Stimulated activated naive CD8-positive, alpha-beta T cell treated with anti-CD3 and anti-CD28 coated beads, Interleukin-15, Interleukin-2, amounts not matched to agents 100 ng/mL and 50 ng/mL, for 24 hours (primary cell): ENCODE results near the gene SVEP1.

Experiments
- H3K27ac Mint-ChIP-seq: one replicate; pipeline ENCODE4 v1.8.0; 2021; ENCODE audit warnings: mild to moderate bottlenecking, mixed read lengths
- H3K27me3 Mint-ChIP-seq: one replicate; pipeline ENCODE4 v1.8.0; 2021; ENCODE audit warnings: mixed read lengths
- H3K36me3 Mint-ChIP-seq: one replicate; pipeline ENCODE4 v1.8.0; 2021; ENCODE audit warnings: low read depth, mixed read lengths
- H3K4me1 Mint-ChIP-seq: one replicate; pipeline ENCODE4 v1.8.0; 2021; ENCODE audit warnings: low read depth, mixed read lengths
- H3K4me3 Mint-ChIP-seq: one replicate; pipeline ENCODE4 v1.8.0; 2021; ENCODE audit warnings: mild to moderate bottlenecking, mixed read lengths
- H3K9me3 Mint-ChIP-seq: one replicate; pipeline ENCODE4 v1.8.0; 2021; ENCODE audit warnings: mixed read lengths

The SVEP1 gene

DNA sequence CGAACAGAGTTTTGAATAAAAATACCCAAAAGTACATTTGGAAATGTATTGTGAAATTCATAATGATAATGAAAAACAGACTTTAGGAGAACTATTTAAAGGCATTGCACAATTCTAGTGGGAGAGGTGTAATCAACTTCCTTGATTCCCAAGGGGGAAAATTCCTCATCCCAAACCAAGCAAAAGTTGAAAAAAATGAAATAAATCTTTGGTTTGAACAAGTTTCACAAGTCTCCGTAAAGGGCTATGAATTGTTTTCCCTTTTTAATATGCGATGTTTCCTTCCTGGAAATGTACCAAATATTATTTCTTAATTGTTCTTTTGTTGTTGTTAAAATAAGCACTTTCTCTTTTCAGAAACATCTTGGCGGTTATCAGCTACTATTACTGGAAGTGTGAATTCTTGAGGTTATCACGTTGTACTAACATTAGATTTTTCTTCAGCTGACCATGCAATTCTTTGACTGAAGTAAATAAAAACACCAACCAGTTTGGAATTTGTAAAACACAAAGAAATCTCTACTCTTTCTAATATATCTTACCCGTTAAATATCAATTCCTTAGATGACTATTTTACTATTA lies 59.3 kb downstream of the SVEP1 start:
- Mint-ChIP-seq H3K36me3 (no peaks in the 10 kb centered on the region), H3K27me3 (peaks cover 6% of the 10 kb centered on the region), H3K4me3 (no peak overlapping the region), H3K4me1 (no peaks in the 10 kb centered on the region), H3K27ac (no peak overlapping the region), H3K9me3 (peaks cover 8% of the 10 kb centered on the region)

DNA sequence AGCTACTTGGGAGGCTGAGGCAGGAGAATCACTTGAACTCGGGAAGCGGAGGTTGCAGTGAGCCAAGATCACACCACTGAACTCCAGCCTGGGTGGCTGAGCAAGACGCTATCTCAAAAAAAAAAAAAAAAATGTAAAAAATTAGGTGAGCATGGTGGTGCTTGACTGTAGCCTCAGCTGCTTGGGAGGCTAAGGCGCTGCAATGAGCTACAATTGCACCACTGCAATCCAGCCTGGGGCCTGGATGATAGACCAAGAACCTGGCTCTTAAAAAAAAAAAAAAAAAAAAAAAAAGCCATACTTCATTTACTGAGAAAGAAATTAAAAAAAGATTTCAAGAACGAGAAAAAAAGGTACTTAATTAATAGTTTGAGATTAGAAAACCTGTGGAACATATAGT lies 62.1 kb downstream of the SVEP1 start:
- H3K27me3 Mint-ChIP-seq: peaks cover under 1% of the 10 kb centered on the region
- H3K4me3 Mint-ChIP-seq: no peak overlapping the region
- H3K27ac Mint-ChIP-seq: no peak overlapping the region
- H3K36me3 Mint-ChIP-seq: no peaks in the 10 kb centered on the region
- H3K4me1 Mint-ChIP-seq: no peaks in the 10 kb centered on the region
- no peaks in the 10 kb centered on the region for H3K9me3 Mint-ChIP-seq

DNA sequence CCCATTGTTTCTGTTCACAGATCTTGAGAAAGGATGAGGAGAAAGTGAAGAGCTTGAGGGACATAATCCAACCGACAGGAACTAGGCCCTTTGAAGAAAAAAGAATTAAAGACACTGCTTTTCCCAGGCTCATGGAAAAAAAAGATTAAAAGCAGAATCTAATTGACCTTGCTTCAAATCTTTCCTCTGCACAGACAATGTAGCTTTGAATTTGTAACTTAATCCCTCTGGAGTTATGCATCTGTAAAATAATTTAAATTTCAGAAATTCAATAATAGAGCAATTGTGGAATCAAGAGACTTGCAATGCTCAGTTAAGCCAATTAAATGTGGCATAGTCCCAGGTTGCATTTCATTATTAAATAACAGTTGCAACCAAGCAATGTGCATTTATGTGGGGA lies 64.6 kb downstream of the SVEP1 start:
- no peak overlapping the region for H3K4me3 Mint-ChIP-seq
- peaks cover 4% of the 10 kb centered on the region for H3K27me3 Mint-ChIP-seq
- no peaks in the 10 kb centered on the region for H3K9me3 Mint-ChIP-seq
- no peak overlapping the region for H3K27ac Mint-ChIP-seq
- H3K36me3 Mint-ChIP-seq: no peaks in the 10 kb centered on the region
- H3K4me1 Mint-ChIP-seq: no peaks in the 10 kb centered on the region

DNA sequence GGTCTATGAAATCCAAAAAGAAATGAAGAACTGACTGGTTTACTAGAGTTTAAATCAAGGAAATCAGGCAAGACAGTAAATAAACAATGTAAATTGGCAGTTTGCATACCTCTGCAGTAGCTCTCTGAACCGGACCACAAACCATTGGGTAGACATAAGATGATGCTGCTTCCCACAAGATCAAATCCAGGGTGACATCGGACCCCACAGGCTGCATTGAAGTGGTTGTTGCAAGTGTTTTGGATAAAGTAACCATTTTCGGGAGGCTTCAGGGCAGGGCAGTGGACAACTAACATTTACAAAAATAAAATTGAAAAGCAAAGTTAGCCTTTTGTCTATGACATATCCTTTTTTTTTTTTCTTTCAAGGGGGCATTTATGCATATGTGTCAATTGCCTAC lies 66.7 kb downstream of the SVEP1 start:
- no peaks in the 10 kb centered on the region for H3K36me3 Mint-ChIP-seq
- no peaks in the 10 kb centered on the region for H3K4me1 Mint-ChIP-seq
- H3K9me3 Mint-ChIP-seq: no peaks in the 10 kb centered on the region
- H3K27me3 Mint-ChIP-seq: peaks cover 4% of the 10 kb centered on the region
- H3K4me3 Mint-ChIP-seq: no peak overlapping the region
- H3K27ac Mint-ChIP-seq: no peak overlapping the region

DNA sequence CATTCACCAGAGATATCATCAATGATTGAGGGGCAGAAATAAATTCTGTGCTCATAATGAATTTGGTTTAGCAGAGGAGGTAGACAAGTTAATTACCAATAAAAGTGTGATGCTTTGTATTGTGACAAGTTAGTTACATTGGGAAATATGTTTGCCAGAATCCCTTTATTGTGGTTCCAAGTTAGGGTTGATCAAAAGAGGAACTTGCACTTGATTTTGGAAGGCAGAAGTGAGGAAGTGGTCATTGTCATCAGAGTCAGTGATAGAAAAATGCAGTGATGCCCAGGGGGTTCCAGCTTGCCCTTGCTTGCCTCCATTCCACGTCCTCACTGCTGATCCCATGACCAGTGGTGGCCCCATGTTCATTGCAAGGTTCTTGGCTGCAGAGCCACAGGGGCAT lies 69.7 kb downstream of the SVEP1 start:
- peaks cover 4% of the 10 kb centered on the region for H3K27me3 Mint-ChIP-seq
- H3K36me3 Mint-ChIP-seq: no peaks in the 10 kb centered on the region
- no peaks in the 10 kb centered on the region for H3K9me3 Mint-ChIP-seq
- no peaks in the 10 kb centered on the region for H3K4me1 Mint-ChIP-seq
- no peak overlapping the region for H3K27ac Mint-ChIP-seq
- H3K4me3 Mint-ChIP-seq: no peak overlapping the region

DNA sequence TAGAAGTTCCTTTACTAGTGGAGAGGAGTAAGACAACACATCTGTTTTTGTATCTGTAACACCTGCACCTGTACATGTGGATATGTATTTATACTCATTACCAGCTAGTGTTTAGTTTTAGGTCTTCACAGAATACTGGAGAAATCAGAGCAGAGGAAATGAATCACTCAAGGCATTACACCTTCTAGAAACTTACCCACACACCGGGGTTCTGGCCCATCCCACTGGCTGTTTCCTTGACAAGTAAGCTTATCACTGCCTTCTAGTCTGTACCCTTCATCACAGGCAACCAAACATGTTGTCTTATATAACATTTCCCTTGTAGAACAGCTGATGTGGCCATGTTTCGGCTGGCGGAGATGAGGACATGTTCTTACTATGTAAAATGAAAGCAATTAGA lies 76.7 kb downstream of the SVEP1 start:
- H3K36me3 Mint-ChIP-seq: no peaks in the 10 kb centered on the region
- no peak overlapping the region for H3K27ac Mint-ChIP-seq
- no peak overlapping the region for H3K4me3 Mint-ChIP-seq
- H3K9me3 Mint-ChIP-seq: no peaks in the 10 kb centered on the region
- H3K4me1 Mint-ChIP-seq: no peaks in the 10 kb centered on the region
- no peaks in the 10 kb centered on the region for H3K27me3 Mint-ChIP-seq

DNA sequence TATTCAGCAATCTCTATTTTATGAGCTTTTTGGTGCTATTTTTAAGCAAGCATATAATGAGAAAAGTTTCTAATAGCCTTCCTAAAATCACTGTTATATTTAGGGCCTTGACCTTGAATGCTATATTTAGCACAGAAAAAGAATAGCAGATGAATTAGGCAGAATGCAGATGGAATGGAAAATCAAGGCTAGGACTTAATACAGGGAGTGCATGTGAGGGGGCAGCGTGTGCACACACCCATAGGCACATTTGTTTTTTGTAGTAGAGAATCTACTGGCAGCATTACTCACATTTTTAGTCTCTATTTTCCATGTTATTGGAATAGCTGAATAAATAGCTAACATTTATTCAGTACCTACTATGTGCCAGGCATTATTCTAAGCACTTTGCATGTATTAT lies 79.9 kb downstream of the SVEP1 start:
- no peak overlapping the region for H3K4me3 Mint-ChIP-seq
- H3K27ac Mint-ChIP-seq: no peak overlapping the region
- no peaks in the 10 kb centered on the region for H3K4me1 Mint-ChIP-seq
- H3K9me3 Mint-ChIP-seq: no peaks in the 10 kb centered on the region
- no peaks in the 10 kb centered on the region for H3K27me3 Mint-ChIP-seq
- no peaks in the 10 kb centered on the region for H3K36me3 Mint-ChIP-seq

DNA sequence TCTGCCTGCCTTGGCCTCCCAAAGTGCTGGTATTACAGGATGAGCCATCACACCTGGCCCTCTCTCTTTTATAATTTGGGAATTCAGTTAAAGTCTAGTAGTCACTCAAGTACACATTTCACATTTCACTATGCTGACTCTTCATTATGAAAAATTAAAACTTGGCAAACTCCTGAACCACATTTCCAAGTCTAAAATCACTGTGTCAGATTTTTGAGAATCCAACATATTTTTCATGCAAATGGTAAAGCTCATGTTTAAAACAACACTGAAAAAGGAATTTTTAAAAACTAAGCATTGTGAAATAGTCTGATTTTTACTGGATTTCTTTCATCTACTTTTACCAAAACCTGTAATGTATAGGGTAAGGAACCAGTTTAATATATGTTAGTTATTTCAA lies 92.3 kb downstream of the SVEP1 start:
- no peaks in the 10 kb centered on the region for H3K36me3 Mint-ChIP-seq
- H3K4me3 Mint-ChIP-seq: no peak overlapping the region
- no peaks in the 10 kb centered on the region for H3K4me1 Mint-ChIP-seq
- H3K27ac Mint-ChIP-seq: no peak overlapping the region
- no peaks in the 10 kb centered on the region for H3K9me3 Mint-ChIP-seq
- H3K27me3 Mint-ChIP-seq: peaks cover 4% of the 10 kb centered on the region

DNA sequence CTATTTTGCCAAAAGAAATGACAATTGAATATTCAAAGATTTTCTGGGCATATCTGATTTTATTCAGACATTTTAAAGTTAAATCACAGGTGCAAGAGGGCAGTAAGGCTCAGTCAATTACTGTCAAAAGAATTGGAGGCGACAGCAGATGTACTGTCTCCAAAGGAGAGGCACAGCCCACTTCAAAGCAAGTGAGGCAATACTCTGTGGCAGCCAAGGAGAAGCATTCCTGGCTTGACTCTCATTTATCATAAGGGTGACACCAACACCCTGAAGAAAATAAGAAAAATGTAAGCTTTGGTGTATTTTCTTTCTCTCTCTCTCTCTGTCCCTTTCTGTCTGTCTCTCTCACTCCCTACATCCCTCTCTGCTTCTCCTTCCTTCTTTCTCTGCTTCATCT lies 93.3 kb downstream of the SVEP1 start:
- Mint-ChIP-seq H3K36me3 (no peaks in the 10 kb centered on the region), H3K9me3 (no peaks in the 10 kb centered on the region), H3K4me3 (no peak overlapping the region), H3K27ac (no peak overlapping the region), H3K27me3 (peaks cover 4% of the 10 kb centered on the region), H3K4me1 (no peaks in the 10 kb centered on the region)

DNA sequence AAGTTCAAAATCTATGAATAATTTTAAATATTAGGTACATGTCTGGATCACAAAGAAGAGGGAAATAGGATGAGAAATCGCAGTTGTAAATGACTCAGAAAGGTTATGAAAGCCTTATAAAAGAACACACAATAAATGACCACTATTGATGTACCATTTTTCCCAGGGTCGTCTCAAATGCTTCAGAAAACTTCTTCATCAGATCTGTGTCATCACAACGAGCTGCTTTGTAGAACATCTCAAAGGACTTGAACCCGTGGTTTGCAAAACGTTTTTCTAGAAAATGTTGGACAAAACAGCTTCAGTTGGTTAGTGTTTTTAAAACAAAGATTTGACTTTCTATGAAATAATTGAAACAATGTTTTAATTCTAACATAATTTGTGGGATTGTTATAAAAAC lies 100.1 kb downstream of the SVEP1 start:
- no peaks in the 10 kb centered on the region for H3K36me3 Mint-ChIP-seq
- no peaks in the 10 kb centered on the region for H3K9me3 Mint-ChIP-seq
- no peak overlapping the region for H3K27ac Mint-ChIP-seq
- H3K4me3 Mint-ChIP-seq: no peak overlapping the region
- no peaks in the 10 kb centered on the region for H3K4me1 Mint-ChIP-seq
- no peaks in the 10 kb centered on the region for H3K27me3 Mint-ChIP-seq

DNA sequence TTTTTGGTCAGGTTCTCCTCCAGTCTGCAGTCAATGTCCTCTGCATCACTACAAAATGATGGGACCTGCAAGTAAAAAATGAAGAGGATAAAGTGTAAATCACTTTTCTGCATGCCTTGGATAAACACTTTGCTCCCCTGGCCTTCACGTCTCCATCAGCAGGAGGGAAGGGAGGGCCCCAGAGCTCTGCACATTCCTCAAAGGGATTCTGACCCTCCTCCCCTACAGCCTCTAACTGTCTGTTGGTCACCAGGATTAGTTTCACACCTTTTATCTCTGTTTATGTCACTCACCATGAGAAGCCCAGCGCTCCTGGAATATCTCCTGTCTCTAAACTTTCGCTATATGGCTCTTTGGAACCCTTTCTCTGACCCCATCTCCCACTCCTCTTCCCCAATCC lies 103.3 kb downstream of the SVEP1 start:
- no peaks in the 10 kb centered on the region for H3K4me1 Mint-ChIP-seq
- H3K36me3 Mint-ChIP-seq: no peaks in the 10 kb centered on the region
- no peaks in the 10 kb centered on the region for H3K27me3 Mint-ChIP-seq
- no peaks in the 10 kb centered on the region for H3K9me3 Mint-ChIP-seq
- H3K4me3 Mint-ChIP-seq: no peak overlapping the region
- H3K27ac Mint-ChIP-seq: no peak overlapping the region

DNA sequence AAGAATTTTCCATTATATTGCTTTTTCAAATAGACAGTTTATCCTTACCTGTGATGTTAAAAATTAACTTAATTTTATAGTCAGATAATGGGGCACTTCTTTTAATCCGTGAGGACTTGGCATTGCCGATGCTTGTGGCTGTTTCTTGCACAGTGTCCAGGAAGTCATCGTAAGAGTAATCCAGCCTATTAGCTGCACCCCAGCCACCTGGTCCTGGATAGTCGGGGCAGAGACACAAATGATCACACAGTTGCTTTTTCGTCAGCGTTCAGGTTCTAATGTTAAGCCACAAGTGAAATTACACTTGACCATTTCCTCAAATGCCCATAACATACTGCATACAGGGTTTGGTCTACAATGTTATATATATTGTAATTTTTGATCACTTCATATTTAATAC lies 107.4 kb downstream of the SVEP1 start:
- no peaks in the 10 kb centered on the region for H3K4me1 Mint-ChIP-seq
- no peaks in the 10 kb centered on the region for H3K36me3 Mint-ChIP-seq
- no peaks in the 10 kb centered on the region for H3K27me3 Mint-ChIP-seq
- no peak overlapping the region for H3K4me3 Mint-ChIP-seq
- no peaks in the 10 kb centered on the region for H3K9me3 Mint-ChIP-seq
- no peak overlapping the region for H3K27ac Mint-ChIP-seq

DNA sequence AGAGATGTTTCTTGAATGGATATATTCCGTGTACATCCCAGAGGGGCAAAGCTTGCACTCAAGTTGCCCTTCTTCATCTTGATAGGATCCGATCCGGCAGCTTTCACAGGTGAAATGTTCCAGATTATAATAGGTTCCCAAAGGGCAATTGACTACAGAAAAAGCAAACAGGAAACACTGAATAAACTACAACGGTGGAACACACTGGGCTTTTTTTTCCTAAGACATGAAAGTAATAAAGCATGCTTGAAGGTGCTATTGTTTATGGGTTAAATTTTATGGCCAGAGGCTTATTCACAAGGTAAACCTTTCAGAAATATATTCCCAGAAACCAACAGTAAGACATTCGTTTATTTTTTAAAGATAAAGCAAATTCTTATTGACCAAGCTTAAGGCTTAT lies 110.6 kb downstream of the SVEP1 start:
- Mint-ChIP-seq H3K27me3 (no peaks in the 10 kb centered on the region), H3K36me3 (no peaks in the 10 kb centered on the region), H3K9me3 (no peaks in the 10 kb centered on the region), H3K4me3 (no peak overlapping the region), H3K27ac (no peak overlapping the region), H3K4me1 (no peaks in the 10 kb centered on the region)

DNA sequence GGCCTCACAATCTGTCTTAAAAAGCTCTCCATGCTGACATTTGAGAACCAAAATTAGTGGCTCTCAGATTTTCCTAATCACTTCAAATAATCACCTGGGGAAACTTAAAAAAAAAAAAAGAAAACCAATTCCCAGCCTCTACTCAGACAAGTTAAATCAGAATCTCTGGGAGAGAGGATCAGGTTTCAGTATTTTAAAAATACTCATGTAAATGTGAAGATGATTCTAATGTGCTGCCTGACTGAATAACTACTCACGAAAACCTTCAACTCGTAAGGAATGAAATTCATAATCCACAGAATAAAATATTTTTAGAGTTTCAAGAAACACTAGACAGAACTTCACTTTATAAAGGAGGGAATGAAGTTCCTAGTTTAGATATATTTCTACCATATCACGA lies 114.4 kb downstream of the SVEP1 start:
- Mint-ChIP-seq H3K27ac (no peak overlapping the region), H3K36me3 (no peaks in the 10 kb centered on the region), H3K4me3 (no peak overlapping the region), H3K9me3 (no peaks in the 10 kb centered on the region), H3K4me1 (no peaks in the 10 kb centered on the region), H3K27me3 (no peaks in the 10 kb centered on the region)

DNA sequence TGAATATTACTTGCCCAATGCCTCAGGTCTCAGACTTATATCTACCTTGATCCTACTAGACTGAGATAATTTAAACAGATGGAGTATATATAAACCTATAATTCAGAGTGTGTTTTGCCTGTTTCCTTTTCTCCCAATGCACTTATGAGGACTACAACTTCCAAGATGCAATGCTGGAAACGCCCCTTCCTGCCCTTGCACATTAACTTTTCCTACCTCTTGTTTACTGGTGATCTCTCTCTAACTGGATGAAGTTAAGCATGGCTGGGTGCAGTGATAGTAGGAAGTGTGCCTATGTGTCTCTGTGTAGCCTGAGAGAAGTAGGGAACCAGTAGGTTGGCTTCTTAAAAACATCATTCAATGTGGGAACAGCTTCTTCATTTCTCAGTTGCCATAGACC lies 115.2 kb downstream of the SVEP1 start:
- Mint-ChIP-seq H3K27ac (no peak overlapping the region), H3K27me3 (no peaks in the 10 kb centered on the region), H3K36me3 (no peaks in the 10 kb centered on the region), H3K9me3 (no peaks in the 10 kb centered on the region), H3K4me3 (no peak overlapping the region), H3K4me1 (no peaks in the 10 kb centered on the region)

DNA sequence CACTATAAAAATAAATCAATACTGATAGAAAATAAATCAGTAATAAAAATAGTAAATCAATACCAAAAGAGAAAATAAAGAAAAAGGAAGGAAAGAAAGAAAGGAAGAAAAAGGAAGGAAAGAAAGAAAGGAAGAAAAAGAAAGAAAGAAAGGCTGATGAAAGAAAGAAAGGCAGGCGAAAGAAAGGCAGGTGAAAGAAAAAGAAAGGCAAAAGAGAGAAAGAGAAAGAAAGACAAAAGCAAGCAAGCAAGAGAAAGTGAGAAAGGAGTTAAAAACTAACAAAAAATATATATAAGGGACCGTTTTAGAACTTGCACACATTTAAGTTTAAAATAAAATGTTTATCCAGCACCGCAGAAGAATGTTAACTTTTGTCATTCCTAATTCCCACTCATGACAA lies 116.0 kb downstream of the SVEP1 start:
- H3K27ac Mint-ChIP-seq: no peak overlapping the region
- H3K4me1 Mint-ChIP-seq: no peaks in the 10 kb centered on the region
- H3K4me3 Mint-ChIP-seq: no peak overlapping the region
- no peaks in the 10 kb centered on the region for H3K9me3 Mint-ChIP-seq
- no peaks in the 10 kb centered on the region for H3K36me3 Mint-ChIP-seq
- no peaks in the 10 kb centered on the region for H3K27me3 Mint-ChIP-seq
